CD4-positive, alpha-beta T cell (primary cell): ENCODE measurements around the gene ACOT8. TPM values are rescaled to one million over a fixed set of nuclear protein-coding genes. Genes with fewer than 3 reads are reported as not detected.

Source experiments
- ATAC-seq: fragments of 200-7000 bp; cut with Tn5 transposase; one replicate; pipeline ENCODE4 v1.10.0; 2022; ENCODE audit warnings: mild to moderate bottlenecking; ENCODE audit not compliant: poor library complexity
- CTCF ChIA-PET: fragments of 350-600 bp; sonication (Branson Sonifier 250); formaldehyde crosslinking; loops from one replicate; lab custom pipeline; 2021; ENCODE audit warnings: antibody characterized with exemption, inconsistent platforms; lab: Charles Lee
- POLR2A ChIA-PET: fragments of 350-600 bp; sonication (Branson Sonifier 250); formaldehyde crosslinking; loops from one replicate; lab custom pipeline; 2021; ENCODE audit warnings: antibody characterized with exemption, inconsistent platforms; lab: Charles Lee
- DNase-seq, 14 experiments: peaks; one replicate each; pipeline ENCODE4 v3.0.0-alpha.2; 2013 to 2020; ENCODE audit warnings: mixed read lengths in 2 of 14
- H3K27ac ChIP-seq, 2 donors: one replicate each; pipeline versions ENCODE4 v1.5.1 to v1.7.0; 2013; ENCODE audit warnings: low read length in 2 of 2, low read depth in 1 of 2, mild to moderate bottlenecking in 1 of 2
- H3K27me3 ChIP-seq, 2 experiments: 1 replicate in 1 of 2; 2 replicates in 1 of 2; pipeline versions ENCODE4 v1.6.1 to v1.7.0; 2013; ENCODE audit warnings: low read length in 2 of 2, control low read depth in 1 of 2, mild to moderate bottlenecking in 1 of 2, moderate library complexity in 1 of 2; ENCODE audit not compliant: insufficient read depth in 2 of 2, control insufficient read depth in 1 of 2
- H3K36me3 ChIP-seq: one replicate; pipeline ENCODE4 v1.6.1; 2013; ENCODE audit warnings: low read length, control low read depth; ENCODE audit not compliant: insufficient read depth
- H3K4me1 ChIP-seq: one replicate; pipeline ENCODE4 v1.6.1; 2013; ENCODE audit warnings: low read length, control low read depth; ENCODE audit not compliant: insufficient read depth
- H3K4me3 ChIP-seq: one replicate; pipeline ENCODE4 v1.5.1; 2013; ENCODE audit warnings: mild to moderate bottlenecking, low read length, moderate library complexity
- H3K9me3 ChIP-seq, 2 experiments: 1 replicate in 1 of 2; 2 replicates in 1 of 2; pipeline versions ENCODE4 v1.6.1 to v1.7.0; 2013; ENCODE audit warnings: low read length in 2 of 2, mild to moderate bottlenecking in 2 of 2, control low read depth in 1 of 2, moderate library complexity in 1 of 2; ENCODE audit not compliant: control insufficient read depth in 1 of 2, insufficient read depth in 1 of 2
- H3K27ac Mint-ChIP-seq: one replicate; pipeline ENCODE4 v1.8.0; 2020; ENCODE audit warnings: mixed read lengths
- H3K27me3 Mint-ChIP-seq: one replicate; pipeline ENCODE4 v1.8.0; 2021; ENCODE audit warnings: mixed read lengths
- H3K36me3 Mint-ChIP-seq: one replicate; pipeline ENCODE4 v1.8.0; 2021; ENCODE audit warnings: low read depth, mixed read lengths
- H3K4me1 Mint-ChIP-seq: one replicate; pipeline ENCODE4 v1.8.0; 2021; ENCODE audit warnings: low read depth, mixed read lengths
- H3K4me3 Mint-ChIP-seq: one replicate; pipeline ENCODE4 v1.8.0; 2020; ENCODE audit warnings: mild to moderate bottlenecking, mixed read lengths
- H3K9me3 Mint-ChIP-seq: one replicate; pipeline ENCODE4 v1.8.0; 2020; ENCODE audit warnings: mixed read lengths
- intact Hi-C, 2 experiments: fragments of 100-400 bp; cut with DNase I in 1 of 2; cut with micrococcal nuclease in 1 of 2; formaldehyde crosslinking; loops; one replicate each; pipeline versions ENCODE4 v1.15.1 to v1.9.0; 2023 to 2025; cut with DNase I, micrococcal nuclease
- total RNA-seq, 174 experiments: library from RNA in 2 of 174; stranded (reverse) in 2 of 174; gene quantifications; one replicate each; pipeline ENCODE4 v1.2.3 and lab custom pipeline; 2021 to 2026
- TF ChIP-seq, protein P1 (sequence below): fragments of 200-600 bp; IDR thresholded peaks from one replicate; pipeline ENCODE4 v1.8.0; 2022; ENCODE audit warnings: antibody characterized with exemption, mild to moderate bottlenecking

The ACOT8 gene
- total RNA-seq, 2 experiments from 2014 or later = 19.1 to 19.9 TPM

DNA sequence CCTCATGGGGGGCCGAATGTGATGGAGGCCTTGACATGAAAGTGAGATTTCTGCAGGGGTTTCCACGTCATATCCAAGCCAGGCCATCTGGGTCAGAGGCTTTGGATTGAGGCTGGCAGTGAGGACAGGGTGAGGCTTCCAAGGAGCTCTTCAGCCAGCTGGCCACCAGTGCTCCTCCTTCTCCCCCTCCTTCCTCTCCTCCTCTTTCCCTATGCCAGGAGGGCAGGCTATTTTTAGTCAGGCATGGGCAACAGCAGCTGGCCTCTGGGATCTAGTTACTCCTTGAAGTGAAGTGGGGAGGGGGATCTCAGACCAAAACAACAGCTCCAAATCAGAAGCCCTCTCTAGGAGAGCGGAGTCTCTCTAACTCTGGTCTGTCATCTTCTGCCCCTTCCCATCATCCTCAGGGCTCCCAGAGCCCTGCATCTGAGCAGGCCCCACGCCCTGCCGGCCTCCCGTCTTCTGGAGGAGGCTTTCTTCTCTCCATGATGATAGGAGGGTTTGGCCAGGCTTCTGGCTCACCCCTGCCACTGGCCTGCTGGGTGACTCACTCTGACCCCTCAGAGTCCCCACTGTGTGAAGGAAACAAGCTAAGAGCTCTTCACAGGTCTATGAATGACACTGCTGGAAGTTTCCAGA lies 30.7 kb downstream of the ACOT8 start:
- Histone ChIP-seq H3K4me1 (peaks cover 17% of the 10 kb centered on the region), H3K27ac (no peak overlapping the region), H3K27me3 (peaks cover 11 to 16% of the 10 kb centered on the region in 2 experiments), H3K36me3 (no peaks in the 10 kb centered on the region), H3K9me3 (peaks cover 0 to 12% of the 10 kb centered on the region in 2 experiments), H3K4me3 (no peak overlapping the region)
- no peaks in the 10 kb centered on the region for H3K36me3 Mint-ChIP-seq
- H3K9me3 Mint-ChIP-seq = no peaks in the 10 kb centered on the region
- no peak overlapping the region for H3K4me3 Mint-ChIP-seq
- TF ChIP-seq, protein P1, sequence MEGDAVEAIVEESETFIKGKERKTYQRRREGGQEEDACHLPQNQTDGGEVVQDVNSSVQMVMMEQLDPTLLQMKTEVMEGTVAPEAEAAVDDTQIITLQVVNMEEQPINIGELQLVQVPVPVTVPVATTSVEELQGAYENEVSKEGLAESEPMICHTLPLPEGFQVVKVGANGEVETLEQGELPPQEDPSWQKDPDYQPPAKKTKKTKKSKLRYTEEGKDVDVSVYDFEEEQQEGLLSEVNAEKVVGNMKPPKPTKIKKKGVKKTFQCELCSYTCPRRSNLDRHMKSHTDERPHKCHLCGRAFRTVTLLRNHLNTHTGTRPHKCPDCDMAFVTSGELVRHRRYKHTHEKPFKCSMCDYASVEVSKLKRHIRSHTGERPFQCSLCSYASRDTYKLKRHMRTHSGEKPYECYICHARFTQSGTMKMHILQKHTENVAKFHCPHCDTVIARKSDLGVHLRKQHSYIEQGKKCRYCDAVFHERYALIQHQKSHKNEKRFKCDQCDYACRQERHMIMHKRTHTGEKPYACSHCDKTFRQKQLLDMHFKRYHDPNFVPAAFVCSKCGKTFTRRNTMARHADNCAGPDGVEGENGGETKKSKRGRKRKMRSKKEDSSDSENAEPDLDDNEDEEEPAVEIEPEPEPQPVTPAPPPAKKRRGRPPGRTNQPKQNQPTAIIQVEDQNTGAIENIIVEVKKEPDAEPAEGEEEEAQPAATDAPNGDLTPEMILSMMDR = no peak
- ChIA-PET CTCF (no interaction called here), POLR2A (no interaction called here)
- DNase-seq (no peak), ATAC-seq (no peak)
- peaks cover 32% of the 10 kb centered on the region for H3K27me3 Mint-ChIP-seq
- intact Hi-C loops = no loop called here
- H3K4me1 Mint-ChIP-seq = peaks cover 10% of the 10 kb centered on the region
- no peak overlapping the region for H3K27ac Mint-ChIP-seq

DNA sequence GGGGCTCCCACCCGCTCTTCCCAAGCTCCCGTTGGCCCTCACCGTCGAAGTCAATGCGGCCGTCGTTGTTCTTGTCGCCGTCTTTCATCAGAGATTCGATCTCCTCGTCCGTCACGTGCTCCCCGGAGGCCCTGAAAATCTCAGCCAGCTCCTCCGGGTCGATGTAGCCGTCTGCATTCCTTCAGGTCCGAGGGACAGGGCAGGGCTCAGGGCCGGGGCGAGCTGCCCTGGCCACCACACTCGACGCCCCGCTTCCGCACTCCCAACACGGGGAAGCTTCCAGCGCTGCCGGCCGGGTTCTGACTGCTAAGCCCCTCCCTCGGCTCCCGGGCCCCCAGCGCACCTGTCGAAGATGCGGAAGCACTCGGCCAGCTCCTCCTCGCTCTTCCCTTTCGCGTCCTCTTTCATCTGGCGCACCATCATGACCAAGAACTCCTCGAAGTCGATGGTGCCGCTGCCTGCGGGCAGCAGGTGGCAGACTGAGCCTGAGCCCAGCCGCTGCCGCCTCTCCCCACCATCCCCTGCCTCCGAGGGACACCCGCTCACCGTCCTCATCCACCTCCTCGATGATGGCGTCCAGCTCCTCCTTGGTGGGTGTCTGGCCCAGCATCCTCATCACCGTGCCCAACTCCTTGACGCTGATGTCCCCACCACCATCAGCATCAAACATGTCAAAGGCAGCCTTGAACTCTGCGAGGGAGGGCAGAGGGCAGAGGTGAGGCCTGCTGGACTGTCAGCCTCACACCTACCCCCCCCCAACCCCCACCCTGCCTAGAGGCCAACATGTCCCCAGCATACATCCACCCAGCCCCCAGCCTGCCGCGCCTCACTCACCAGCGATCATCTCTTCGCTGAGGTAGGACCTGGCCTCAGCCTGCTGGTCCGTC lies 33.0 kb downstream of the ACOT8 start:
- H3K27ac Mint-ChIP-seq = no peak overlapping the region

DNA sequence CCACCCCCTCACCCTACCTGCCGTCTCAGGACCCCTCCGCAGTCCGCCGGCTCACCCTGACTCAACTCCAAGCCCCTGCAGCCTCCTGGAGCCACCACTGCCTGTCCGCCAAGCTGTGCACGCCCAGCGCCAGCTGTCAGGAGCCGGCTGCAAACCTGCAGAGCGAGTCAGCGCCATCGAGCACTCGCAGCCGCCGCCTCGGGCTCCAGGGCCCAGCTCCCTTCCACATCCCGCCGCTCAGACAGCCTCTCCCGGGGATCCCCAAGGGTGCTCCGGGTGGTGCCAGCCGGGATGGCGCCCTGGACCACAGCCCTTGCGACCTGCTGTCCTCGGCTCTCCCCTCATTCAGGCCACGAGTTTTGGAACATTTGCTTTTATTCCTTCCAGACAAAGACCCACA lies 34.3 kb downstream of the ACOT8 start:
- Mint-ChIP-seq H3K4me3 (no peak overlapping the region), H3K27me3 (peaks cover 48% of the 10 kb centered on the region), H3K27ac (no peak overlapping the region), H3K4me1 (peaks cover 10% of the 10 kb centered on the region), H3K9me3 (no peaks in the 10 kb centered on the region), H3K36me3 (no peaks in the 10 kb centered on the region)
- Histone ChIP-seq H3K9me3 (peaks cover 0 to 12% of the 10 kb centered on the region in 2 experiments), H3K4me3 (no peak overlapping the region), H3K36me3 (no peaks in the 10 kb centered on the region), H3K27me3 (peaks cover 11 to 16% of the 10 kb centered on the region in 2 experiments), H3K4me1 (peaks cover 17% of the 10 kb centered on the region), H3K27ac (no peak overlapping the region)
- ChIA-PET POLR2A (interaction anchor here (1.8 kb wide), 1 partner anchor 112 kb away, joined by 9 read pairs; the partner anchor contains the start of gene PCIF1), CTCF (no interaction called here)
- ATAC-seq (peak; percentile 39), DNase-seq (peak in 1 of 14 experiments; percentile 26)
- intact Hi-C loops = no loop called here
- TF ChIP-seq, protein P1 = no peak

More for the DNA sequence above, 33.0 kb downstream of the ACOT8 start:
- ATAC-seq (peak; percentile 75), DNase-seq (peak; percentile 5 to 78 (median 36))
- intact Hi-C loops = loop anchor here in 1 of 2 experiments (2.0 kb wide), 1 partner anchor 139 kb away; no protein-coding TSS in a partner anchor
- peaks cover 17% of the 10 kb centered on the region for H3K4me1 ChIP-seq
- no peaks in the 10 kb centered on the region for H3K36me3 ChIP-seq
- Mint-ChIP-seq H3K27me3 (peaks cover 43% of the 10 kb centered on the region), H3K36me3 (no peaks in the 10 kb centered on the region), H3K9me3 (no peaks in the 10 kb centered on the region), H3K4me3 (peak overlapping the region; percentile 85), H3K4me1 (peaks cover 10% of the 10 kb centered on the region)
- no peak overlapping the region for H3K27ac ChIP-seq
- POLR2A ChIA-PET = interaction anchor here (1.6 to 2.1 kb wide), 3 partner anchors 9 to 110 kb away, joined by 4 to 9 read pairs (median 8); partner anchors contain the start of genes ACOT8, PCIF1, SNX21 and ZSWIM3
- TF ChIP-seq, protein P1 = peak; percentile 31
- peaks cover 0 to 12% of the 10 kb centered on the region in 2 experiments for H3K9me3 ChIP-seq
- peak overlapping the region; percentile 48 for H3K4me3 ChIP-seq
- CTCF ChIA-PET = interaction anchor here (0.6 to 1.4 kb wide), 4 partner anchors 50 to 1771 kb away, joined by 3 to 5 read pairs (median 4); partner anchors contain the start of genes CTSA and NEURL2
- H3K27me3 ChIP-seq = peaks cover 11 to 16% of the 10 kb centered on the region in 2 experiments
